Left lung (tissue), 8 donors: Measurements from ENCODE around the gene WNT8A. TPM values are rescaled to one million over a fixed set of nuclear protein-coding genes. Genes with fewer than 3 reads are reported as not detected.

ENCODE experiments used
- polyA plus RNA-seq, 6 donors: library from polyadenylated mRNA; unstranded; fragments of 120-200 nt; gene quantifications; one replicate each; pipeline ENCODE4 v1.2.1, GENCODE V29; 2013; ENCODE audit not compliant: insufficient read length in 6 of 6
- total RNA-seq, 2 donors: library from RNA; stranded (reverse); fragmentation: NEBNext Ultra II Directional; extraction: Animal tissue kit (Norgen Biotek cat#: 25700); gene quantifications; one replicate each; pipeline ENCODE4 v1.2.1, GENCODE V29; 2021
- donor health status: DM: no; HTN: yes; CAD: no.
- donor health status: DM: no; HTN: no; CAD: no.

WNT8A gene
- total and polyA plus RNA-seq, 8 donors: not detected

Other genes with a start within 250 kb of the WNT8A start
- gene MYOT, start 216.2 kb upstream of the WNT8A start, total RNA-seq: under 1 TPM in 1 of 2 donors, not detected in 1; 0.52 TPM
- 1 to 10 TPM in 5 of 6 donors, under 1 TPM in 1; 0.77 to 2.0 (median 1.2) TPM for gene MYOT, start 216.2 kb upstream of the WNT8A start, polyA plus RNA-seq
- not detected for gene PKD2L2, start 194.6 kb upstream of the WNT8A start, total RNA-seq
- gene PKD2L2, start 194.6 kb upstream of the WNT8A start, polyA plus RNA-seq: under 1 TPM; 0.23 to 0.82 (median 0.39) TPM
- 10 to 100 TPM; 23.8 to 35.2 TPM for gene FAM13B, start 51.0 kb upstream of the WNT8A start, total RNA-seq
- gene FAM13B, start 51.0 kb upstream of the WNT8A start, polyA plus RNA-seq: 10 to 100 TPM; 38.3 to 53.3 (median 47.1) TPM
- 1 to 10 TPM; 5.9 to 7.0 TPM for gene NME5, start 55.4 kb downstream of the WNT8A start, total RNA-seq
- 10 to 100 TPM in 4 of 6 donors, 1 to 10 TPM in 2; 8.3 to 13.0 (median 12.2) TPM for gene NME5, start 55.4 kb downstream of the WNT8A start, polyA plus RNA-seq
- 10 to 100 TPM; 42.0 to 45.4 TPM for gene BRD8, start 94.6 kb downstream of the WNT8A start, total RNA-seq
- gene BRD8, start 94.6 kb downstream of the WNT8A start, polyA plus RNA-seq: 100 to 1,000 TPM; 151 to 212 (median 165) TPM
- 10 to 100 TPM in 1 of 2 donors, 1 to 10 TPM in 1; 1.6 to 12.1 TPM for gene KIF20A, start 95.1 kb downstream of the WNT8A start, total RNA-seq
- 100 to 1,000 TPM in 1 of 6 donors, 10 to 100 TPM in 5; 33.7 to 106 (median 49.6) TPM for gene KIF20A, start 95.1 kb downstream of the WNT8A start, polyA plus RNA-seq
- gene CDC23, start 129.3 kb downstream of the WNT8A start, total RNA-seq: 10 to 100 TPM; 18.8 to 27.1 TPM
- gene CDC23, start 129.3 kb downstream of the WNT8A start, polyA plus RNA-seq: 10 to 100 TPM; 52.6 to 62.2 (median 56.4) TPM
- 1 to 10 TPM in 1 of 2 donors, not detected in 1; 1.9 TPM for gene GFRA3, start 190.6 kb downstream of the WNT8A start, total RNA-seq
- 1 to 10 TPM; 2.0 to 4.7 (median 3.5) TPM for gene GFRA3, start 190.6 kb downstream of the WNT8A start, polyA plus RNA-seq
- 1 to 10 TPM in 1 of 2 donors, under 1 TPM in 1; 0.34 to 2.0 TPM for gene CDC25C, start 247.8 kb downstream of the WNT8A start, total RNA-seq
- gene CDC25C, start 247.8 kb downstream of the WNT8A start, polyA plus RNA-seq: 10 to 100 TPM in 3 of 6 donors, 1 to 10 TPM in 3; 6.2 to 14.6 (median 9.5) TPM